ENCODE measurements around the gene PGF.

GRCh38 chr14:74929242-74929641, 26.2 kb downstream of the PGF start:
- TF ChIP-seq, protein P1, sequence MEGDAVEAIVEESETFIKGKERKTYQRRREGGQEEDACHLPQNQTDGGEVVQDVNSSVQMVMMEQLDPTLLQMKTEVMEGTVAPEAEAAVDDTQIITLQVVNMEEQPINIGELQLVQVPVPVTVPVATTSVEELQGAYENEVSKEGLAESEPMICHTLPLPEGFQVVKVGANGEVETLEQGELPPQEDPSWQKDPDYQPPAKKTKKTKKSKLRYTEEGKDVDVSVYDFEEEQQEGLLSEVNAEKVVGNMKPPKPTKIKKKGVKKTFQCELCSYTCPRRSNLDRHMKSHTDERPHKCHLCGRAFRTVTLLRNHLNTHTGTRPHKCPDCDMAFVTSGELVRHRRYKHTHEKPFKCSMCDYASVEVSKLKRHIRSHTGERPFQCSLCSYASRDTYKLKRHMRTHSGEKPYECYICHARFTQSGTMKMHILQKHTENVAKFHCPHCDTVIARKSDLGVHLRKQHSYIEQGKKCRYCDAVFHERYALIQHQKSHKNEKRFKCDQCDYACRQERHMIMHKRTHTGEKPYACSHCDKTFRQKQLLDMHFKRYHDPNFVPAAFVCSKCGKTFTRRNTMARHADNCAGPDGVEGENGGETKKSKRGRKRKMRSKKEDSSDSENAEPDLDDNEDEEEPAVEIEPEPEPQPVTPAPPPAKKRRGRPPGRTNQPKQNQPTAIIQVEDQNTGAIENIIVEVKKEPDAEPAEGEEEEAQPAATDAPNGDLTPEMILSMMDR (IDR thresholded peaks at IDR 0.05): no peak
- TF ChIP-seq POLR2A (IDR thresholded peaks at IDR 0.05): no peak

Measured in transverse colon (tissue), 3 donors.